ENCODE results near the gene CD74.
"Not testable (repeated sequence)": the region's sequence is repeated elsewhere in the genome, so short reads cannot be mapped to it uniquely, and the experiment has no call there.

Gene CD74

GRCh38 chr5:150441813-150442698, 29.3 kb upstream of the CD74 start:
- no peak for DNase-seq (ENCODE audit: low read depth in 2 of 3, low spot score in 1 of 3)

- DNase-seq (ENCODE audit: low read depth in 2 of 3, low spot score in 1 of 3), result no peak
Observed at GRCh38 chr5:150440948-150441812, 28.5 kb upstream of the CD74 start.

GRCh38 chr5:150438873-150439546, 26.3 kb upstream of the CD74 start:
- no peak for DNase-seq (ENCODE audit: low read depth in 2 of 3, low spot score in 1 of 3)

- peak; percentile 85 to 96 (median 89) for DNase-seq (ENCODE audit: low read depth in 2 of 3, low spot score in 1 of 3)
Observed at GRCh38 chr5:150436141-150436680, 23.5 kb upstream of the CD74 start.

- DNase-seq (ENCODE audit: low read depth in 2 of 3, low spot score in 1 of 3), result no peak
Observed at GRCh38 chr5:150434464-150434863, 21.8 kb upstream of the CD74 start.

GRCh38 chr5:150431574-150431973, 18.9 kb upstream of the CD74 start:
- DNase-seq (ENCODE audit: low read depth in 2 of 3, low spot score in 1 of 3), result no peak

- no peak for DNase-seq (ENCODE audit: low read depth in 2 of 3, low spot score in 1 of 3)
Observed at GRCh38 chr5:150431048-150431447, 18.3 kb upstream of the CD74 start.

GRCh38 chr5:150429410-150429873, 16.7 kb upstream of the CD74 start:
- no peak for DNase-seq (ENCODE audit: low read depth in 2 of 3, low spot score in 1 of 3)

GRCh38 chr5:150428978-150429377, 16.3 kb upstream of the CD74 start:
- DNase-seq (ENCODE audit: low read depth in 2 of 3, low spot score in 1 of 3), result no peak

GRCh38 chr5:150428106-150428876, 15.6 kb upstream of the CD74 start:
- no peak for DNase-seq (ENCODE audit: low read depth in 2 of 3, low spot score in 1 of 3)

- DNase-seq (ENCODE audit: low read depth in 2 of 3, low spot score in 1 of 3), result not testable (repeated sequence)
Observed at GRCh38 chr5:150426165-150426564, 13.5 kb upstream of the CD74 start.

GRCh38 chr5:150422758-150423157, 10.0 kb upstream of the CD74 start:
- DNase-seq (ENCODE audit: low read depth in 2 of 3, low spot score in 1 of 3), result no peak

GRCh38 chr5:150422075-150422474, 9.4 kb upstream of the CD74 start:
- no peak for DNase-seq (ENCODE audit: low read depth in 2 of 3, low spot score in 1 of 3)

- DNase-seq (ENCODE audit: low read depth in 2 of 3, low spot score in 1 of 3), result no peak
Observed at GRCh38 chr5:150419630-150420270, 7.0 kb upstream of the CD74 start.

GRCh38 chr5:150413902-150414790, 1.4 kb upstream of the CD74 start:
- not testable (repeated sequence) for DNase-seq (ENCODE audit: low read depth in 2 of 3, low spot score in 1 of 3)

GRCh38 chr5:150413176-150413901, 629 bp upstream of the CD74 start:
- no peak for DNase-seq (ENCODE audit: low read depth in 2 of 3, low spot score in 1 of 3)

- peak; percentile 35 to 56 (median 54) for DNase-seq (ENCODE audit: low read depth in 2 of 3, low spot score in 1 of 3)
Observed at GRCh38 chr5:150411245-150411979, 1.3 kb downstream of the CD74 start.
